HG03575 (cell line): ENCODE results near the gene TRIM28.

ENCODE experiments used
- ATAC-seq: cut with Tn5 transposase; IDR thresholded peaks from one replicate; pipeline ENCODE4 v1.9.1; 2021; ENCODE audit not compliant: unreplicated experiment, insufficient number of reproducible peaks, low FRiP score; ENCODE audit errors: extremely low read depth

The TRIM28 gene

GRCh38 chr19:58547323-58548312, 3.8 kb downstream of the TRIM28 start:
- ATAC-seq, result no peak

- no peak for ATAC-seq
These were observed 5.2 kb downstream of the TRIM28 start for GRCh38 chr19:58548859-58549663.

GRCh38 chr19:58549664-58550361, 5.9 kb downstream of the TRIM28 start:
- no peak for ATAC-seq

- no peak for ATAC-seq
These were observed 6.7 kb downstream of the TRIM28 start for GRCh38 chr19:58550362-58551122.

GRCh38 chr19:58551123-58551497, 7.2 kb downstream of the TRIM28 start:
- ATAC-seq, result no peak

- ATAC-seq, result no peak
These were observed 8.0 kb downstream of the TRIM28 start for GRCh38 chr19:58551577-58552471.

GRCh38 chr19:58552655-58553054, 8.8 kb downstream of the TRIM28 start:
- no peak for ATAC-seq

- ATAC-seq, result no peak
These were observed 10.1 kb downstream of the TRIM28 start for GRCh38 chr19:58553799-58554493.

- no peak for ATAC-seq
These were observed 10.9 kb downstream of the TRIM28 start, which contains the start of gene CHMP2A for GRCh38 chr19:58554494-58555368. TSS of gene CHMP2A (minus strand) at chr19:58555105. CDS start at chr19:58554212, 893 bp downstream.

GRCh38 chr19:58555369-58555885, 11.6 kb downstream of the TRIM28 start:
- ATAC-seq, result no peak

- ATAC-seq, result no peak
These were observed 12.2 kb downstream of the TRIM28 start for GRCh38 chr19:58555920-58556621.

- ATAC-seq, result no peak
These were observed 12.9 kb downstream of the TRIM28 start for GRCh38 chr19:58556622-58557220.

GRCh38 chr19:58557221-58558065, 13.6 kb downstream of the TRIM28 start:
- ATAC-seq, result no peak

GRCh38 chr19:58558066-58558622, 14.3 kb downstream of the TRIM28 start, which contains the start of gene UBE2M:
TSS of gene UBE2M (minus strand) at chr19:58558611. CDS start at chr19:58558381, 230 bp downstream.
- no peak for ATAC-seq
